IgD-negative memory B cell (primary cell): Measurements from ENCODE around the gene ARMC3. TPM values are rescaled to one million over a fixed set of nuclear protein-coding genes. Genes with fewer than 3 reads are reported as not detected.

Experiments used
- H3K27ac Mint-ChIP-seq, 3 donors: one replicate each; pipeline ENCODE4 v1.8.0; 2020 to 2022; ENCODE audit warnings: mild to moderate bottlenecking in 3 of 3, mixed read lengths in 3 of 3, moderate library complexity in 1 of 3
- H3K27me3 Mint-ChIP-seq: one replicate; pipeline ENCODE4 v1.8.0; 2021; ENCODE audit warnings: mixed read lengths
- H3K36me3 Mint-ChIP-seq: one replicate; pipeline ENCODE4 v1.8.0; 2020; ENCODE audit warnings: mild to moderate bottlenecking, mixed read lengths
- H3K4me1 Mint-ChIP-seq, 3 donors: one replicate each; pipeline ENCODE4 v1.8.0; 2020 to 2022; ENCODE audit warnings: mixed read lengths in 3 of 3, mild to moderate bottlenecking in 1 of 3
- H3K4me3 Mint-ChIP-seq, 4 donors: one replicate each; pipeline ENCODE4 v1.8.0; 2020 to 2022; ENCODE audit warnings: mild to moderate bottlenecking in 4 of 4, mixed read lengths in 4 of 4, moderate library complexity in 3 of 4
- H3K9me3 Mint-ChIP-seq, 3 donors: one replicate each; pipeline ENCODE4 v1.8.0; 2020 to 2021; ENCODE audit warnings: mixed read lengths in 3 of 3, mild to moderate bottlenecking in 1 of 3
- polyA plus RNA-seq: library from polyadenylated mRNA; unstranded; fragments of 300-500 nt; fragmentation: Illumina TruSeq; gene quantifications from one replicate; pipeline ENCODE4 v1.2.3, GENCODE V29; 2021

The ARMC3 gene
- polyA plus RNA-seq, 1 donor from 2014 or later: 0.10 TPM

DNA sequence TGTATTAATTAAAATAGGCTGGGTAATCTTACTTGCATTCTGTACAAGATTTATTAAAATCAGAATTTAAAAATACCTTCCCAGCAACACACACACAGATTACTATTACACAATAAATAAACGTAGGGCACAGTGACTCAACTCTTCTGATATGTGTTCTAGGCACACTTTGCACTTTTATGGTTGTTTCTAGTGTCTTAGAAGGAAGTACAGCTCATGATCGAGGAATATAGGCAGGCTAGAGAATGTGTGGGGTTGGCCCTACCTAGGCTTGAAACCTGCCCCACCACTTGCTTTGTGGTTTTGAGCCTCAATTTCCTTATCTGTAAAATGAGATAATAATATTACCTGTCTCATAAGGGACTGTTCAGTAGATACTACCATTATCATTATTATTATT, 30.5 kb downstream of the ARMC3 start:
- peaks cover 0 to 4% (median 0%) of the 10 kb centered on the region in 3 donors for H3K4me1 Mint-ChIP-seq
- peaks cover 0 to 6% (median 4%) of the 10 kb centered on the region in 3 donors for H3K9me3 Mint-ChIP-seq
- no peak overlapping the region for H3K4me3 Mint-ChIP-seq
- no peaks in the 10 kb centered on the region for H3K36me3 Mint-ChIP-seq
- no peaks in the 10 kb centered on the region for H3K27me3 Mint-ChIP-seq
- no peak overlapping the region for H3K27ac Mint-ChIP-seq

DNA sequence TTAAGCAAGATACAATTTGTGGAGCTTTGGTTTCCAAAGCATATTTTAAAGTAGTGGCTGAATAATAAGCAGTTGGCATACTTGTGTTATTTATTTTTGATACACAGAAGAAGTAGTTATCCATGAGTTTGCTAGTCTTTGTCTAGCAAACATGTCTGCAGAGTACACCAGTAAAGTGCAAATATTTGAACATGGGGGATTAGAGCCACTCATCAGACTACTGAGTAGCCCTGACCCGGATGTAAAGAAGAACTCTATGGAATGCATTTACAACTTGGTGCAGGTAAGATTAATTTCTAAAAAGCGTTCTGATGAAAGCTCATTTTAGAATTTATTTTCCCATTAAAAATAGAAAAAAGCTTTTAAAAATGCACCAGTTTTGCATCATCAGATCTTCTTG, 31.4 kb downstream of the ARMC3 start:
- Mint-ChIP-seq H3K9me3 (no peaks in the 10 kb centered on the region), H3K36me3 (no peaks in the 10 kb centered on the region), H3K4me1 (peaks cover 0 to 4% (median 0%) of the 10 kb centered on the region in 3 donors), H3K27ac (no peak overlapping the region), H3K4me3 (no peak overlapping the region), H3K27me3 (no peaks in the 10 kb centered on the region)

DNA sequence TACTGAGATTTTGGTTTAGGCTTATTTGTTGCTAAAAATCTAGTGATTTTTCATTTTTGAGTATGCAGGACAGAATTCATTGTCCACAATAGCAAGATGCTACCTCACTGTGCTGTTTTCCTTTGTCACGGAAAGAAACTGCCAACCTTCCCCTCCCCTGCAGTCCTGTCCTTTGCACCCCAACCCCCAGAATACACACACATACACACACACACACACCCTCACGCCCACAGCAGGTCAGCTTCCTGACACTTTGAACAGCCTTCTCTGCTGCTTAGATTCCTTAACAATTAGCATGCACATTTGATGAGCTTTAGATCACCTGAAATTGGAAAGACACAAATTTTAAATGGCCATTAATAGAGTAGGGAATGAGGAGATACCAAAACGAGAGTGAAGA, 32.1 kb downstream of the ARMC3 start:
- Mint-ChIP-seq H3K36me3 (no peaks in the 10 kb centered on the region), H3K9me3 (no peaks in the 10 kb centered on the region), H3K4me1 (peaks cover 0 to 4% (median 0%) of the 10 kb centered on the region in 3 donors), H3K27me3 (no peaks in the 10 kb centered on the region), H3K27ac (no peak overlapping the region), H3K4me3 (no peak overlapping the region)

DNA sequence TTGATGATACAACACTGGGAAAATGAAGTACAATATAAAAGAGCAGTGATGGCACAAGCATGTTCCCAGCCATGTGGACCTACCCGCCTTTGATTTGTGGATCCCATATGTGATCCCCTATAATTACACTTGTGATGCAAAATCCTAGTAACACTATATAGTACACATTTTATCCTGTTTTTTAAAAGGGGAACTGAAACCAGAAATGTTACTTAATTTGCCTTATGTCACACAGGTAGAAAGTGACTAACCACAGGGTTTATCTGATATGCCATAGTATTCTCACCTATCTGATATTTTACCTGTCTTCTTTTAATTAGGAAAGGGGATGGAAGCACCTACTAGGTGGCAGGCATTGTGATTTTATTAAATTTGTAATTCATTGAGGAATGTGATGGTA, 35.0 kb downstream of the ARMC3 start:
- Mint-ChIP-seq H3K36me3 (no peaks in the 10 kb centered on the region), H3K4me1 (peaks cover 2 to 9% (median 9%) of the 10 kb centered on the region in 3 donors), H3K4me3 (no peak overlapping the region), H3K27me3 (no peaks in the 10 kb centered on the region), H3K27ac (no peak overlapping the region), H3K9me3 (peaks cover 0 to 4% (median 0%) of the 10 kb centered on the region in 3 donors)

DNA sequence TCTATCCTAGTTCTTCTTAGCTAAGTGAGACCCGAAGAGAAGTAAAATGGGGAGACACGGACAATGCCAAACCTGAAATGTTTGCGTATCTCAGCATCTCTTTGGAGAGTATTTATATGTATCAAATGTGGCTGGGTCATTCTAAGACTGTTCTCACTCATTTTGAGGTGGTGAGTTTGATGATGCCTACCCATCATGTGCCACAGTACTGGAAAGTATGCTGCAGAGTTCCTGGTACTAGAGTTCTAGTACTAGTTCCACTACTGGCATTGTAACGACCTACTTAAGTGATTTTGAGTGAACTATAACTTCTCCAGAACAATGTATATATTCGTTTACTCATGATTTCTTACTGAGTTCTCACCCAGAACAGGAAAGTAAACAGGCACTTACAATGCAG, 41.9 kb downstream of the ARMC3 start:
- H3K36me3 Mint-ChIP-seq: peaks cover 6% of the 10 kb centered on the region
- peaks cover 0 to 4% (median 0%) of the 10 kb centered on the region in 3 donors for H3K9me3 Mint-ChIP-seq
- no peak overlapping the region for H3K4me3 Mint-ChIP-seq
- no peaks in the 10 kb centered on the region for H3K27me3 Mint-ChIP-seq
- H3K4me1 Mint-ChIP-seq: peaks cover 4 to 9% (median 7%) of the 10 kb centered on the region in 3 donors
- no peak overlapping the region for H3K27ac Mint-ChIP-seq

DNA sequence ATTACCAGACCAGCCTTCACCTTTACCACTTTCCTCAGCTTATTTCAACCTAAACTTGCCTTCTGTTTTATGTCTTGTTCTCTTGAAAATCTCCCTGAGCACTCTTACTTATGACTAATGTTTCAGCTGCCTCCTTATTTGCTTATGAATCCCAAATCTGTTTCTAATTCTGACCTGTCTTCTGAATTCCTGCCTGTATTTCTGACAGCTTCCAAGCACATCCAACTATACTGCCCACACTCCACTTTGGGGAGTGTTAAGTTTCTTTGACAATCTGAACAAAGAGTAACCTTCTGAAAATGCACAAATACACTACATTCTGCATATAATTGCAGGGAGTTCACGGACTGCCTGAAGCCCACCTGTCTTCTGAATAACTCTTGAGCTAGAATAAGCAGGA, 48.7 kb downstream of the ARMC3 start:
- Mint-ChIP-seq H3K36me3 (peaks cover 5% of the 10 kb centered on the region), H3K4me1 (no peaks in the 10 kb centered on the region), H3K9me3 (no peaks in the 10 kb centered on the region), H3K27ac (no peak overlapping the region), H3K27me3 (no peaks in the 10 kb centered on the region), H3K4me3 (no peak overlapping the region)

DNA sequence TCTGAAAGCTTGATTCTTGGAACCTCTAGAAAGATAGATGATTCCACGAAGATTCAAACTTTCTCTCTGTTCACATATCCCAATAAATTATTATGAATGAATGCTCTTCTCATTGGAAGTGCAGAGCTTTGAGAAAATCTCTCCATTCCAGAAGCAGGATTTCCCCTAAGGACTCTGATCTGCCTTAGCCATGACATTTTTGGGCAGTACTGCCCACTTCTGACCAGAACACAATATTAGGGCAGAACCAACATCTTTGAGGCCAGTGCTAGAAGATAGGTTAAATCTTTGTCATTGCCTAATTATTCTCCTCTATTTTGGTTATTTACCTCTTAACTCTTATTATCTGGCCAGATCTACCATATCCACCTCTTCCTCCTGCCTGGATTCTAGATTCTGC, 49.9 kb downstream of the ARMC3 start:
- H3K27ac Mint-ChIP-seq: no peak overlapping the region
- H3K36me3 Mint-ChIP-seq: peaks cover 2% of the 10 kb centered on the region
- H3K9me3 Mint-ChIP-seq: no peaks in the 10 kb centered on the region
- no peaks in the 10 kb centered on the region for H3K27me3 Mint-ChIP-seq
- H3K4me3 Mint-ChIP-seq: no peak overlapping the region
- no peaks in the 10 kb centered on the region for H3K4me1 Mint-ChIP-seq

DNA sequence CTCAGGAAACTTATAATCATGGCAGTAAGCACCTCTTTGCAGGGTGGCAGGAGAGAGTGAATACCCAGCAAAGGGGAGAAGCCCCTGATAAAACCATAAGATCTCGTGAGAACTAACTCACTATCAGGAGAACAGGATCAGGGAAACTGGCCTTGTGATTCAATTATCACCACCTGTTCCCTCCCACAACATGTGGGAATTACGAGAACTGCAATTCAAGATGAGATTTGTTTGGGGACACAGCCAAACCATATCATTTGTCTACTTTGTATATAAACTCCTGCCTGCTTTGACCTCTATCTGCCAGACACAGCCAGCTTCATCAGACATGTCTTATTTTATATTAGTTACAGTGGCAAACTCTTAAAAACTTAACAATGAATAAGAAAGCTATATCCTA, 50.4 kb downstream of the ARMC3 start:
- H3K27ac Mint-ChIP-seq: no peak overlapping the region
- H3K27me3 Mint-ChIP-seq: no peaks in the 10 kb centered on the region
- H3K36me3 Mint-ChIP-seq: peaks cover 2% of the 10 kb centered on the region
- H3K9me3 Mint-ChIP-seq: no peaks in the 10 kb centered on the region
- no peaks in the 10 kb centered on the region for H3K4me1 Mint-ChIP-seq
- no peak overlapping the region for H3K4me3 Mint-ChIP-seq

DNA sequence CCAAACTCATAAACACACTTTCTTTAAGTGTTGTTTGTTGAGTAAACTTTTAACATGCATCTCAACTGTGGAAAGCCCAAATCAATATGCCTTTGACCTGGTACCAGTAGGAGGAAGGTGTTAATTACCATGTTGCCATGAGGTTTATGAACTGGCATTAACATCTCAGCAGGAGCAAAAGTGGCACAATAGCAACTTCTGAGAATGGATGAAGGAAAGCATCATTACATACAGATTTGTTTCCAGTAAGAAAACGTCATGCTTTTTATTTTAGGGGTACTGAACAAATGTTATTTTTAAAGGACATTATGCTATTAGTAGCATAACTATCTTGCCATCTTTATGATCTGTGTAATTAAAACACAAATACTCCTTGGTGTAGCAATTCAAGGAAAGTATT, 51.1 kb downstream of the ARMC3 start:
- no peaks in the 10 kb centered on the region for H3K9me3 Mint-ChIP-seq
- no peak overlapping the region for H3K4me3 Mint-ChIP-seq
- no peaks in the 10 kb centered on the region for H3K27me3 Mint-ChIP-seq
- no peaks in the 10 kb centered on the region for H3K4me1 Mint-ChIP-seq
- H3K27ac Mint-ChIP-seq: no peak overlapping the region
- H3K36me3 Mint-ChIP-seq: peaks cover 2% of the 10 kb centered on the region

DNA sequence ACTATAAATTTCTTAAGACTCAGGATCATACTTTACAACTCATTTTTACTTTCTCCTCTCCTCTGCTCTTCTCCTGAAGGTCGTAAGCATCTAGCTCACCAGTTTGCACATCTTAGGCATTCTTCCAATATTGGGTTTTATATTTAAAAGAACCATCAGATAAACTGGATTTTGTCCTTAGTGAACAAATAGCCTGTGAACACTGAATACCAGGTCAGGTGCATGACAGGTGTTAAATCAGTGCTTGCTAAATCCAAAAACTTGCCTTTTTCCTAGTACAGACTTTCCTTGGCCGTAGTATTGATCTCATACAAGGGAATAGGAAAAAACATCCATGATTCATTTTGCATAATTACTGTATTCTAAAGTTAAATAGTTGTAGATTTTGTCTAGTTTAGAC, 53.0 kb downstream of the ARMC3 start:
- Mint-ChIP-seq H3K4me3 (no peak overlapping the region), H3K27me3 (no peaks in the 10 kb centered on the region), H3K27ac (no peak overlapping the region), H3K36me3 (peaks cover 2% of the 10 kb centered on the region), H3K4me1 (no peaks in the 10 kb centered on the region), H3K9me3 (no peaks in the 10 kb centered on the region)

DNA sequence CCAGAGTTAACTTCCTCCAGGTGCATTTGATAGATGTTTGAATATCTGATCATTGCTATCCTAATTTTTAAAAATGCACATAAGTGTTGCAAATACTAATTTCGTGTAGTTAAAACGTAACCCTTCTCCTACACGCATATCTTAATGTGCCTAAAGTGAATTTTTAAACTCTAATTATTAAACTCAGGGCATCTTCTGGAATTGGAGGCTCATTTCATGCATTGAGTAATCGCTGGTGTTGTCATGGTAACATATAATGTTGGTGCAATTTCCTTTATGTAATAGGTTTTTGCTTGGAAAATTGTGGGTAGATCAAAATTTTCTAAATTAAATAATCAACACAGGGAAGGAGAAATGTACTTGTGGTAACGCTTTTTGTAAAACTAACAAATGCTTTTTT, 56.2 kb downstream of the ARMC3 start:
- H3K27me3 Mint-ChIP-seq: no peaks in the 10 kb centered on the region
- H3K36me3 Mint-ChIP-seq: no peaks in the 10 kb centered on the region
- H3K9me3 Mint-ChIP-seq: no peaks in the 10 kb centered on the region
- H3K27ac Mint-ChIP-seq: no peak overlapping the region
- H3K4me3 Mint-ChIP-seq: no peak overlapping the region
- H3K4me1 Mint-ChIP-seq: peaks cover 3 to 9% (median 6%) of the 10 kb centered on the region in 3 donors

DNA sequence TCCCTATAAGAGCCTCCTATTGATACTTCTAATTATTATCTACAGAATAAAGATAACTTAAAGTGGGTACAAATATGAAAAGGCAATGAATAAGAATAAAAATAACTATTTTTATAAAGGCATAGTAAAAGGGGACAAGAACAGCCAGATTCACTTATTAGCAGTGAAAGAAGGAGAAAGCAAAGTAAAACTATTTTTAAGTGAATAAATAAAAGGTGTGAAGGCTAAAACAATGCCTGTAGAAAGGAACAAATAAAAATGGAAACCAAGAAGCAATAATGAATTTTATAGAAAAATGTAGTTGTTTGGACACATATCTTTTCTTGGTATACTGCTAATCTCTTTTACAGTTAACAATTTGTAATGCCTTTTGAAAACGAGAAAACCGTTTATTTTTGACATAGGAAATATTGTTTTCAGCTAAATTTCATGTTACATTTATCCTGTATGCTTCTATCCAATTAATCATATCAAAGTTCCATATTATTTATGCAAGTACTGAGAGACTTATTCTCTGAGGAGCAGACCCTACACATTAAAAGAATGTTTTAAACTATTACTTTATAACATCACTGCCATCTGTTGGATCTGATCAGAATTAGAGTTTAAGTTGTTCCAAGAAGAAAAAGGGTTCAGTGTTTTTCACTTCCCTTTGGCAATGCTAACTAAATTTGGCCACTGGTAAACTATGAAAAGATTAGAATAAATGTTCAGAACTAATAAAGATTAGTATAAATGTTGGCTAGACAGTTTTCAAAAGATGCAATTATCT, 59.1 kb downstream of the ARMC3 start:
- H3K27ac Mint-ChIP-seq: no peak overlapping the region
- no peak overlapping the region for H3K4me3 Mint-ChIP-seq
- no peaks in the 10 kb centered on the region for H3K36me3 Mint-ChIP-seq
- H3K9me3 Mint-ChIP-seq: no peaks in the 10 kb centered on the region
- no peaks in the 10 kb centered on the region for H3K27me3 Mint-ChIP-seq
- peaks cover 3 to 10% (median 6%) of the 10 kb centered on the region in 3 donors for H3K4me1 Mint-ChIP-seq

DNA sequence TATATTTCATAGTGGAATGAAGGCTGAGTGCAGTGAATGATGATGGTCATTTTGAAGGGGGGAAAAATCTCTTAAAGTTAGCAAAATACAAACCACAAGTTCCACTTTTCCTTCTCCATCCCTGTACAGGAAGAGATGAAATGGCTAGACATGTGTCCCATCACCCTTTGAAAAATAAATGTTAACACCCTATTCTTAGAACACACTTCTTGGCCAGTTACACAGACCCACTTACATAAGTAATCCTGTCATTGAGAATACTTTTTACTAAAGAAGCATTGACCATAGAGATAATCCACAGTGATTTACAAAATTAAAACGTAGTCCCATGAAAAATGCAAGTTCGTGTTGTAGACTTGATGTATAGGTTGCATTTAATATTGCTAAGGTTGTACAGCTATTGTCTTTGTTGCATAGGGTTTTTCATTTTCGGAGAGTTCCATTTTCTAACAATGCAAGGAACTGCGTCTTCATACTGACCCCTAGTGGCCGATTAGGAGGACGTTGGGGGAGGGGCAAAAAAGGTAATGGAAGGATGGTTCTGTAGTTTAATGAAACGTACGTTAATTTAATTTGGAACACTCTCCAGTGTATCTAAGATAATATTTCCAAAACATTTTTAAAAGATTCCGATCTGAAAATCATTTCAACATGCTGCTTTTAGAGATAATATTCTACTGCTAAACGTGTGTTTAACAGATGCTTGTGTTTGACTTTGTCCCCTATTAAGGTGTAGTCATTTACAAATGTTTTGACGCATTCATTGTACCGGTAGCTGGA, 60.9 kb downstream of the ARMC3 start:
- Mint-ChIP-seq H3K27ac (peak overlapping the region in 2 of 3 donors; percentile 56 to 61), H3K36me3 (no peaks in the 10 kb centered on the region), H3K4me1 (peaks cover 3 to 10% (median 6%) of the 10 kb centered on the region in 3 donors), H3K9me3 (no peaks in the 10 kb centered on the region), H3K27me3 (peaks cover 4% of the 10 kb centered on the region), H3K4me3 (no peak overlapping the region)

DNA sequence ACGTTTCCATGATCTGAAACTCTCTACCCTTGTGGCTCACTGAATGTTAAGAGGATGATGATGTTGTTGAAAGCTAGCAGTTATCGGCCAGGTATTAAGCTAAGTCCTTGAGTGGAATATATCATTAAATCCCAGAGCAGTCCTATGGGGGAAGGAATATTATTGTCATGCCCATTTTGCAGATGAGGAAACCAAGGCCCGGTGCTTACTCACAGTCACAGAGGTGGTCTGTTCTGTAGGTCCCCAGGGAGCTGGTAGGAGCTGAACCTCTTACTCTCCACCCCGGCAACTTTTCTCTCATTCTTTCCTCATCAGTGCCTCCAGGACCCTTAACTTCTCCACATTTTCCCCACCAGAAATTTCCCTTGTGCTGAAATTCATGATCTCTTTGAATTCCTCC, 62.6 kb downstream of the ARMC3 start:
- Mint-ChIP-seq H3K9me3 (no peaks in the 10 kb centered on the region), H3K27ac (no peak overlapping the region), H3K4me3 (no peak overlapping the region), H3K4me1 (peaks cover 3 to 10% (median 6%) of the 10 kb centered on the region in 3 donors), H3K27me3 (peaks cover 5% of the 10 kb centered on the region), H3K36me3 (no peaks in the 10 kb centered on the region)

DNA sequence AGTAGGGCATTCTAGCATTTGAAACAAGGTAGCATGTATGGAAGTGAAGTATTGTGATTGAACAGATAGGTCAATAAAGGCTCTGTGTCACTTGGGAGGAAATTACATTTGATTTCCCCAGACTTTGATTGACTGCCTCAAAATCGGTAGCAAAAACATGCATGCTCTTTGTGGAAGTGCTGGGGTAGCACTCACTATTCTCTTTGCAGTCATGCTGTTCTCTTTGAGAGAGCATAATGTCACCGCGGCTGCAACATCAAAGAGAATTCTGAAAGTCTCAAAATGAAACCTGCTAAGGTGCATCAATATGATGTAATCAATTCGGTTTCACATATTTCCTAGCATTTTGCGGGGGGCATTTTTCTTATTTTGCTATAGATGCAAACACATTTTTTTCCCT, 64.2 kb downstream of the ARMC3 start:
- Mint-ChIP-seq H3K4me3 (no peak overlapping the region), H3K36me3 (no peaks in the 10 kb centered on the region), H3K27me3 (peaks cover 12% of the 10 kb centered on the region), H3K27ac (no peak overlapping the region), H3K9me3 (no peaks in the 10 kb centered on the region), H3K4me1 (peaks cover 3 to 9% (median 5%) of the 10 kb centered on the region in 3 donors)

DNA sequence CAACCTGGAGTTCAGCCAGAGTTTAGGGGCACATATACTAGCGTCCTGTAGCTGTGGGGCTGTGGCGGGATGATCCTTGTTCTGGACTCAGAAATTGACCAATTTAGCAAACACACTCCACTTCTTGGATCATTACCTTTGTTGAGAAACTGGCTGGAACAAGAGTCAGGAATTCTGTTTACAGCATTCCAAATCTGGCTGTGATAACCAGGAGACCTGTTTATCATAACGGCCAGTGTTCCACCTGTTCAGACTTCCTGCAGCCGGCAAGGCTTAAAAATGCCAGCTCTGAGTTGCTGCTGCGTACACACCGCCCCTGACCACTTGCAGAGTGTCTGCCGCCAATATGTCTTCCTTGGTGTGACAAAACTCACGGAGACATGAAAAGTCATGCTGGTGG, 64.8 kb downstream of the ARMC3 start:
- Mint-ChIP-seq H3K27ac (no peak overlapping the region), H3K9me3 (no peaks in the 10 kb centered on the region), H3K27me3 (peaks cover 12% of the 10 kb centered on the region), H3K4me1 (peaks cover 3 to 6% (median 3%) of the 10 kb centered on the region in 3 donors), H3K4me3 (no peak overlapping the region), H3K36me3 (no peaks in the 10 kb centered on the region)
